T-helper 1 cell treated with Interleukin-12 subunit alpha and Interleukin-12 subunit beta and Interleukin-4 antibody, amounts not matched to agents 30 ng/mL and 1 ng/mL, for 36 hours (primary cell): ENCODE data around the gene ZNF124. TPM values are rescaled to one million over a fixed set of nuclear protein-coding genes. Genes with fewer than 3 reads are reported as not detected.
"Not testable (repeated sequence)": the region's sequence is repeated elsewhere in the genome, so short reads cannot be mapped to it uniquely, and the experiment has no call there.

Experiments
- intact Hi-C: fragments of 100-400 bp; cut with micrococcal nuclease; formaldehyde crosslinking; loops from one replicate; pipeline ENCODE4 v1.15.1; 2024
- total RNA-seq: library from RNA; stranded (reverse); gene quantifications from 2 replicates; pipeline ENCODE4 v1.2.3, GENCODE V29; 2022

The ZNF124 gene
- 14.1 and 16.4 TPM in 2 replicates for total RNA-seq

GRCh38 chr1:247171875-247172563, at the start of gene ZNF124:
TSS of gene ZNF124 (minus strand) at chr1:247172020. CDS start at chr1:247171877, 143 bp downstream.
- intact Hi-C loops: loop anchor here (2.0 to 5.0 kb wide), 2 partner anchors 39 to 160 kb away; partner anchors contain the start of gene ZNF496

- intact Hi-C loops: not testable (repeated sequence)
Measured at GRCh38 chr1:247220280-247220679, 48.5 kb upstream of the ZNF124 start.

DNA sequence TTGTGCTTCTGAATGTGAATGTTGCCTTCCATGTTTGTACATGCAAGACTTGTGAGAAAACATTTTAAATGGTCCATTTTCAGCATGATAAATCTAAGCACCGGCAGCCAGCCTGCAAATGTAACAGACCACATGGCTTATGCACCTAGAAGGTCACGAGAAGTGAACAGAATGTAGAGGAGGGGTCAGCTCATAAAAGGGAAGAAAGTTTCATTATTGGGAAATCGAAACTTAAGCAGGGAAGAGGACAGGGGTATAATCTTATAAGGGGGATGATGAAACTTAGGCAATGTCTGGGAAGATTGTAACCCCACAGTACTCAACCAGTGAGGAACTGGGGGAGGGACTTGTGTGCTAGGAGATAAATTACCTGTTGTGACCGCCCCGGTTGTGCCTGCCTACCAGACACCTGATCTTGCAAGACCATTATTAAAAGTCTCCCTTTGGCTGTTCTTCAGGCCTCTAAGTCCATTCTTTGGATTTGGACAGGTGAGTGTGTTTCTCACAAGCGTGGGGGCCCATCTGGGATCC, 46.4 kb upstream of the ZNF124 start:
- intact Hi-C loops: no loop called here

DNA sequence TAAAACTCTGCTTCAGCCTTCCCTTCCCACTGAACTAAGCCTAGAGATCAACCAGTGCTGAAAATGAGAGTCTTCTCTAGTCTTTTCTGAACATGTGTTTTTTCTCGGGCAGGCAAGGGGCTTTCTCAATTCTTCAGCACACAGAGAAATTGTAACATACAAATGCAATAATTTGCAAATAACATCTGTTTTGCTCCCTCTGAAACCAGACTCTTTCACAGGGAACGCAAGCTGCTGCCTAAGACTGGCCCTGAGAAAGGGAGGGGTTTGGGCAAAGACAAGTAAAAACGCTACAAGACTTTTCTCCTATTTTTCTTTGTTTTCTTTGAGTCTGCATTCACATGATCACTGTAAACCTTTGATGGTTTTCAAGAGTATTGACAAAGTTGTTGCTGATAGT, 44.4 kb upstream of the ZNF124 start:
- intact Hi-C loops: no loop called here

DNA sequence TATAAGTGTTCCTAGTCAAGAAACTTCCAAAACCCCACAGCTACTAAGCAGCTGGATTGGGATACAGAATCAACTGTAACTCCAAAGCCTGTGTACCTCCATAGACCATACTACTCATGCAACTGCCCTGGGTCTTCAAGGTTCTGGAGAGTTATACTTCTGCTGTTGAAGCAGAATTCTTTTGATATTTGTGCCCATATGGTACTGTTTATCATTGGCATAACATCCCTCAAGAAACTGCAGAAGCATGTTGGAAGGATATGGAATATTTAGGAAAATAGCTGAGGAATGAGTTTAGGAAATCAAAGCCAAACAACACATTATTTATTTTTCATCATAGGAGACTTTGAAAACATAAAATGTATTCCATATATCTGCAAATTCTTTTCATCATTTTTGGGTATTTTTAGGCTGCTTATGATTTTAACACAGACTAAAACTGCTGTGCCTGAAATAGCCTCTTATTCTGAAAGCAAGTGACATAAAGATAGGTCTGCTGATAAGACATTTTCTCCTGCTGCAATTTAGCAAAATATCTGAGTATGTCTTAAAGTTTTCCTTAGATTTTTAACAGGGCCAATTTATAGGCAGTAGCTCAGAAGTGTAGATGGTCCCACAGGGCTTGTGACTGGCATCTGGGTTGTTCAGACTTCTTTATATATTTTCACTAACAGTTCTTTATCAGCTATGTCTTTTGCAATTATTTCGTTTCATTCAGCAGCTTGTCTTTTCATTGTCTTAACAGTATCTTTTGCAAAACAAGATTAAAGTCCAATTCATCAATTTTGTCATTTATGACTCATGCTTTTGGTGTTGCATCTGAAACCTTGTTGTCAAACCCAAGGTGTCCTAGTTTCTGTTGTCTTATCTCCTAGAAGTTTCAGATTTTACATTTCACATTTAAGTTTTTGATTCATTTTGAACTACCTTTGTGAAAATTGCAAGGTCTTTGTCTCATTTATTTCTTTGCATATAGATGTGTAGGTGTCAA, 41.1 kb upstream of the ZNF124 start:
- intact Hi-C loops: loop anchor here (5.0 kb wide), 2 partner anchors 516 to 881 kb away; no protein-coding TSS in a partner anchor

- intact Hi-C loops: loop anchor here (5.0 kb wide), 2 partner anchors 515 to 880 kb away; no protein-coding TSS in a partner anchor
Measured at GRCh38 chr1:247212012-247212411, 40.2 kb upstream of the ZNF124 start.

GRCh38 chr1:247211339-247211738, 39.5 kb upstream of the ZNF124 start:
- intact Hi-C loops: loop anchor here (2.0 to 5.0 kb wide), 4 partner anchors 39 to 879 kb away; partner anchors contain the start of genes SMYD3 and ZNF124

GRCh38 chr1:247210376-247211117, 38.7 kb upstream of the ZNF124 start:
- intact Hi-C loops: loop anchor here (1.0 to 5.0 kb wide), 10 partner anchors 38 to 878 kb away; partner anchors contain the start of genes SMYD3, ZNF124, ZNF496 and ZNF669

GRCh38 chr1:247210062-247210375, 38.2 kb upstream of the ZNF124 start:
- intact Hi-C loops: loop anchor here (1.0 to 5.0 kb wide), 10 partner anchors 37 to 878 kb away; partner anchors contain the start of genes SMYD3, ZNF124, ZNF496 and ZNF669

- intact Hi-C loops: no loop called here
Measured at GRCh38 chr1:247209396-247209795, 37.6 kb upstream of the ZNF124 start.

GRCh38 chr1:247204177-247204647, 32.4 kb upstream of the ZNF124 start:
- intact Hi-C loops: no loop called here

DNA sequence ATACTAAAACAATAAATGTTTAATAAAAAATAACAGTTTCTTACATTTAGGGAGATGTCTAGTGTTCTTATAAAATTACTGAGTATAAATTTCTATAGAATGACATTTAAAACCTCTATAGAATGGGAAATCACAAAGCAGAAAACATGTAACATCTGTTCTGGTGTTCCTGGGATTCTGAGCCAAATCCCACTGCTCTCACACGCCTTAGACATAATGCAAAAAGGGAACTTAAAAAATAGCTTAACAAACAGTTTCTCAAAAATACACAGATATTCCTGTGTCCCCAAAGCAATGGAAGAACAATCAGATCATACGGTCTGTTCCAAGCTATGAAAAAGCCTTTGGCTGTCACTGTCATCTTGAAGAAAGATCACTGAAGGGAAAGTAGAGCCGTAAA, 27.0 kb upstream of the ZNF124 start:
- intact Hi-C loops: no loop called here

DNA sequence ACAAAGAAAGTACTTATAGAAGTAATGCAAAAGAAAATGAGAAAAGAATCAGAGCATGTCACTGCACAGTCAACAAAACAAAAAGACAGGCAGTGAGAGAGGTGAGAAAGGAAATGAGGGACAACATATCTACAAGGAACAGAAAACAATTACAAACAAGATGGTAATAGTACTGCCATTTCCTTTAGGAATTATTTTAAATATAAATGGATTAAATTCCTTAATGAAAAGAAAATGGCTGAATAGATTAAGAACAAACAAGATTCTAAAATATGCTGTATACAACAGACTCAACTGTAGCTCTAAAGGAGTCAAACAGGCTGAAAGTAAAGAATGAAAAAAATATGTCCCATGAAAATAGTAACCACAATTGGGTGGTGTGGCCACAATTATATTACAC, 22.1 kb upstream of the ZNF124 start:
- intact Hi-C loops: loop anchor here (5.0 kb wide), 1 partner anchor 37 kb away; no protein-coding TSS in a partner anchor

DNA sequence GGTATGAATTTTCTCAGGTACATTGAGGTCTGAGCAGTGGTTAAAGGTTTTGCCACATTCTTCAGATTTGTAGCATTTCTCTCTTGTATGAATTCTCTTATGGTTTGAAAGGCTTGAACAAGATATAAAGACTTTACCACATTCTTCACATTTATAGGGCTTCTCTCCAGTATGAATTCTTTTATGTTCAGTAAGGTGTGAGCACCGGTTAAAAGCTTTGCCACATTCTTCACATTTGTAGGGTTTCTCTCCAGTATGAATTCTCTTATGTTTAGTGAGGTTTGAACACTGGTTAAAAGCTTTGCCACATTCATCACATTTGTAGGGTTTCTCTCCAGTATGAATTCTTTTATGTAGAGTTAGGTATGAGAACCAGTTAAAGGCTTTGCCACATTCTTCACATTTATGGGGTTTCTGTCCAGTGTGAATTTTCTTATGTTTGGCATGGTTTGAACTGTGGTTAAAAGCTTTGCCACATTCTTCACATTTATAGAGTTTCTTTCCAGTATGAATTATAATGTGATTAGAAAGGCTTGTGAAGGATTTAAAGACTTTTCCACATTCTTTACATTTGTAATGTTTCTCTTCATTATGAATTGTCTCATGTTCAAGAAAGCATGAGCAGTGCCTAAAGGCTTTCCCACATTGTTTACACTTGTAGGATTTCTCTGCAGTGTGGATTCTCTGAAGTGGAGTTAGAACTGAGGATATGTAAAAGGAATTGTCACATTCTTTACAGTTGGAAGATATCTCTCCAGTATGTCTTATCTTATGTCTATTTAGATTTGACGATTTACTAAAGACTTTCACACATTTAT, 18.4 kb upstream of the ZNF124 start:
- intact Hi-C loops: loop anchor here (5.0 kb wide), 1 partner anchor 33 kb away; no protein-coding TSS in a partner anchor

DNA sequence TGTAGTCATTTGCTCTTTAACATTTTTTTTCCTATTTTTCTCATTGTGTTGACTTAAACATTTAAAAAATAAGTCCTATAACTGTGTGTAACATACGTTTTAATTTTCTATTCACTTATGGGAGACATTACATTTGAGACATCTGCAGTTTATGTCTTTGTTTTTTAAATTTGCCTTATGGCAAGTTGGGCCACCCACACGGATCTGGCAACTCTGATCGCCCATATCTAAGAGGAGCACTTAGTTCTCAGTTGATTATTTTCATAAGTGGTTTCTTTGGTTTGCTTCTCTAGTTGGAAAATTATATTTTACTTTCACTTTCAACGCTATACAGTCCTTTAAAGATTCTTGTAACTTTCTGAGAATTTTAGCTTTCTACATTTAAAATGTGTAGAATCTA, 13.8 kb upstream of the ZNF124 start:
- intact Hi-C loops: no loop called here

- intact Hi-C loops: no loop called here
Measured at GRCh38 chr1:247184254-247184653, 12.4 kb upstream of the ZNF124 start.

- intact Hi-C loops: no loop called here
Measured at GRCh38 chr1:247182994-247183393, 11.2 kb upstream of the ZNF124 start.

GRCh38 chr1:247180581-247180980, 8.8 kb upstream of the ZNF124 start:
- intact Hi-C loops: no loop called here

- intact Hi-C loops: no loop called here
Measured at GRCh38 chr1:247177755-247178154, 5.9 kb upstream of the ZNF124 start.

- intact Hi-C loops: no loop called here
Measured at GRCh38 chr1:247175458-247175857, 3.6 kb upstream of the ZNF124 start.
